ENCODE data around the gene RFX3. TPM values are rescaled to one million over a fixed set of nuclear protein-coding genes. Genes with fewer than 3 reads are reported as not detected.

Gene RFX3
- total RNA-seq, 2 experiments from 2014 or later = 11.8 to 12.5 TPM

DNA sequence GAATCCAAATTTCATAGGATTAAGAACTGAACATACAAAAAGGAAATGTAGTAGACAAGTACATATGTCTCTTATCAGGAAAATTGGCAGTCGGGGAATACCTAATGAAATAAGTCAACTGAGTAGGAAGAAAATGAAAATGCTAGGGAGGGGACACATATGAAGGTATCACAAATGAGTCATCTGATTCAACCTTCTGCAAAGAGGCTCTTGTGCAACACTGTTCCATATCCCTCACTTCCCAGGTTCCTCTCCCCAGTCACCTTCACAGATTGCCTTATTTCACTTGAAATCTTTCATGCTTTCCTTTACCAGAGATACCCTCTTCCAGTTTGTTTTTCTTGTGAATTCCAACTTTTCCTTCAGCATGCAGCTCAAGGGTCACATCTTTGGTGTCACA is 139.0 kb downstream of the RFX3 start:
- H3K4me3 Mint-ChIP-seq = no peak overlapping the region
- H3K4me1 Mint-ChIP-seq = peaks cover 20% of the 10 kb centered on the region
- H3K27ac Mint-ChIP-seq = no peak overlapping the region
- peaks cover 52% of the 10 kb centered on the region for H3K36me3 Mint-ChIP-seq (ENCODE audit: low read depth)
- peaks cover 23% of the 10 kb centered on the region for H3K9me3 Mint-ChIP-seq
- DNase-seq = no peak
- ChIA-PET CTCF (interaction anchor here (1.0 kb wide), 1 partner anchor 284 kb away, joined by 3 read pairs; no protein-coding TSS in a partner anchor), POLR2A (no interaction called here)
- H3K27me3 Mint-ChIP-seq = no peaks in the 10 kb centered on the region

DNA sequence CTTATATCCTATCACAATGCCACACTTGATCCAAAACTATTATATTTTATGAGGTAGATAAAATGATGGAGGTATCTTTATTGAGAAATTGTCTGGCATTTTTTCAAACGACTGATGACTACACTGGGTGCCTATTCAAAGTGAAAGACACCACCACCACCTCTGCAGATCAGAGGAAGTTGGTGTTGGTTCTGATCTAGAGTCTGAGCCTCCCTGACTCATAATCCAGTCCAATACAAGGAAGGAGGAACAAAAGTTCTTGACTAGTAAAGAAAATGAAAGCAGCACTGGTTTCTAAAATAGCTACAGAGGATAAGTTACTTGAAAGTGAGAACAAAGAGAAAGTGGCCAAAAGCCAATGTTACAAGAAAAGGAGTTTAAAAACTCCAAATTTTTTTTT is 139.9 kb downstream of the RFX3 start:
- H3K27ac Mint-ChIP-seq = peak overlapping the region; percentile 54
- peaks cover 45% of the 10 kb centered on the region for H3K36me3 Mint-ChIP-seq (ENCODE audit: low read depth)
- POLR2A ChIA-PET = interaction anchor here (0.7 kb wide), 1 partner anchor 1373 kb away, joined by 3 read pairs; no protein-coding TSS in a partner anchor
- peaks cover 23% of the 10 kb centered on the region for H3K9me3 Mint-ChIP-seq
- no peak overlapping the region for H3K4me3 Mint-ChIP-seq
- CTCF ChIA-PET = interaction anchor here (0.6 kb wide), 1 partner anchor 831 kb away, joined by 4 read pairs; no protein-coding TSS in a partner anchor
- peak; percentile 39 for DNase-seq
- H3K27me3 Mint-ChIP-seq = no peaks in the 10 kb centered on the region
- H3K4me1 Mint-ChIP-seq = peaks cover 20% of the 10 kb centered on the region

DNA sequence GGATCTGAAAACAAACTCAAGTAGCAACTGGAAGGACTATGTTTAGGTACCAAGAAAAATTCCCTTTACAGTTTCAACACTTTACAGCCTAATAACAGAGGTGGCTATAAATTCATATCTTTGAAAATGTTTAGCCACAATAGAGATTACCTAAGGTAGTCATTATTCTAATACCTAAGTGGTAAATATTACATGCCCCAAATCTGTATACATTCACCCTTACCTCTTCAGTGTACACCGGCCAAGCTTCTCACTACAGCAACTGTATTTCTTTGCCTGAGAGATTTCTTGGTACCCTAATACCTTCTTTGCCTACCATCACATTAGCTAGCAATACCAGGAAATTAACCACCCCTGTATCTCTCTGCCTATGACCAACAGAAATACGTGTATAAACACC is 154.0 kb downstream of the RFX3 start:
- no peak for DNase-seq

DNA sequence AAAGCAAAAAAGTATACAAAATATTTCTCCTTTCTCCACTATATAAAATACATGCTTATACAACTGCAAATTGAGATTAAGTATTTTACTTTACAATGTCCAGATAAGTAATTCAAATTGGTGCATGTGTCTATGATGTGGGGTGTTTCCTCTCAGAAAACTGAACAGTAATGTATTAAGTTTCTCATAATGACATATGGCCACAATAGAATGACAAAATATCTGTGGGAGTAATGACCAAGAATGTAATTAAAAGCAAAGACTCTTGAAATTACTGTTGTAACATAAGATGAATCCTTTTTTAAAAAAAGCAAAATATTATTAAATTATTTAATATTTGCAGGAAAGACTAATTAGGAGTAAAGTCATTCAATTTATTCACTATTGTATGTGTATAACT is 155.1 kb downstream of the RFX3 start:
- Mint-ChIP-seq H3K27ac (no peak overlapping the region), H3K9me3 (peaks cover 5% of the 10 kb centered on the region), H3K4me1 (peaks cover 3% of the 10 kb centered on the region), H3K4me3 (no peak overlapping the region), H3K27me3 (no peaks in the 10 kb centered on the region), H3K36me3 (ENCODE audit: low read depth) (peaks cover 2% of the 10 kb centered on the region)
- ChIA-PET CTCF (no interaction called here), POLR2A (no interaction called here)
- DNase-seq = no peak

More for the DNA sequence above, 154.0 kb downstream of the RFX3 start:
- no peaks in the 10 kb centered on the region for H3K27me3 Mint-ChIP-seq
- no peak overlapping the region for H3K27ac Mint-ChIP-seq
- peaks cover 2% of the 10 kb centered on the region for H3K36me3 Mint-ChIP-seq (ENCODE audit: low read depth)
- ChIA-PET CTCF (no interaction called here), POLR2A (no interaction called here)
- peaks cover 5% of the 10 kb centered on the region for H3K9me3 Mint-ChIP-seq
- no peak overlapping the region for H3K4me3 Mint-ChIP-seq
- H3K4me1 Mint-ChIP-seq = no peaks in the 10 kb centered on the region

DNA sequence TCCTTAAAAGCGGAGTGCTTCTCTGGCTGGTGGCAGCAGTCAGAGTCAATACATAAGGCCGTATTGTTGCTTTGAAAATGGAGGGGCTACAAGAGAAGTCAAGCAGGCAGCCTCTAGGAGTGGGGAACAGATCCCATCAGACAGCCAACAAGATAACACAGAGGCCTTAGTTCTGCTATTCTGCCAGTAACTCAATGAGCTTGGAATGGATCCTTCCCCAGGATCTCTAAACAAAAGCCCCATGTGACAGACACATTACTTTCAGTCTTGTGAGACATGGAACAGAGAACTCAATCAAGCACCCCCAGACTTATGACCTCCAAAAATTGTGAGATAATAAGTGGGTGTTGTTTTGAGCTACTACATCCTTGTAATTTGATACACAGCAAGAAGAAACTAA is 158.6 kb downstream of the RFX3 start:
- ChIA-PET CTCF (no interaction called here), POLR2A (no interaction called here)
- Mint-ChIP-seq H3K27me3 (no peaks in the 10 kb centered on the region), H3K4me3 (no peak overlapping the region), H3K27ac (no peak overlapping the region), H3K36me3 (ENCODE audit: low read depth) (no peaks in the 10 kb centered on the region), H3K4me1 (peaks cover 3% of the 10 kb centered on the region), H3K9me3 (peaks cover 2% of the 10 kb centered on the region)
- no peak for DNase-seq

DNA sequence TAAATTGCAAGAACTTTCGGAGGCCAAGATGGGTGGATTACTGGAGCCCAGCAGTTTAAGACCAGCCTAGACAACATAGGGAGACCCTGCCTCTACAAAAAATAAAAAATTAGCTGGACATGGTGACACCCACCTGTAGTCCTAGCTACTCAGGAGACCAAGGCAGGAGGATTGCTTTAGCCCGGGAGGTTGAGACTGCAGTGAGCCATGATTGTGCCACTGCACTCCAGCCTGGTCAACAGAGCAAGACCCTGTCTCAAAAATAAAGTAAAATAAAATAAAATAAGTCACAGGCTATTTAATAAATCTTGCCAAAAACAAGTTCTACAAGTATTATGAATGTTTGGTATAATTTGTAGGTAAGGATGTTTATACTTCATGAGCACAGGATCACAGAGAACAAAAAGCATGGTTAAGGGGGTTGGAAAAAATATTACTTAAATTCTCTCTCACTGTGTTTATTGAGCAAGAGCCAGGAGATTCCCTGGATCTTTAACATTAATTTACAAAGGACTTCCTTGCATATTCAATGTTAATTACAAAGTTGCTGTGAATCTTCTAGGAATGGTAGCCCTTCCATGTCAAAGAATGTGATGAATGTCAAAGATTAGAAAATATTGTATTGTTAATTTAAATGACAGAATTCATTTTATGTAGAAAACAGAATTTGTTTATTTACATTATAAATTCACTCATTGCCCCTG is 164.0 kb downstream of the RFX3 start:
- Mint-ChIP-seq H3K4me3 (no peak overlapping the region), H3K4me1 (peaks cover 3% of the 10 kb centered on the region), H3K36me3 (ENCODE audit: low read depth) (peaks cover 5% of the 10 kb centered on the region), H3K9me3 (peaks cover 4% of the 10 kb centered on the region), H3K27me3 (no peaks in the 10 kb centered on the region), H3K27ac (no peak overlapping the region)
- ChIA-PET CTCF (no interaction called here), POLR2A (no interaction called here)
- DNase-seq = no peak

DNA sequence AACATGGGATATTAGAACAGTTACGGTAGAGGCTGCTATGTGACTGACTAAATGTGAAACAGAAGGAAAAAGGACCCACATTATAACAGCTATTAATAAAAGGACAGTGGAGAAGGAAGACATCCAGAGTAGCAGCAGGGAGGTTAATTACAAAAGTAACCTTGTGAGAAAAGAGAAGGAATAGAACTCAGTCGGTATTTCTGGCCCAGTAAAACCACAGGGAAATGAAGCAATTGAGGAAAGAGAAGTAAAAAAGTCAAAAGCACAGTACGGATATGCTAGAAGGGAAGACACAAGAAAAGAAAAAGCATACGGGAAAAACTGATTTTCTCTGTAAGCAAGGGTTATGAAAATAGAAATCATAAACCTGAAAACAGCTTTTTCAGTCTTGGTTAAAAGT is 164.7 kb downstream of the RFX3 start:
- H3K27ac Mint-ChIP-seq = no peak overlapping the region
- peaks cover 4% of the 10 kb centered on the region for H3K9me3 Mint-ChIP-seq
- POLR2A ChIA-PET = no interaction called here
- H3K27me3 Mint-ChIP-seq = no peaks in the 10 kb centered on the region
- H3K4me3 Mint-ChIP-seq = no peak overlapping the region
- CTCF ChIA-PET = interaction anchor here (0.6 kb wide), 1 partner anchor 15 kb away, joined by 3 read pairs; no protein-coding TSS in a partner anchor
- no peaks in the 10 kb centered on the region for H3K4me1 Mint-ChIP-seq
- no peak for DNase-seq
- H3K36me3 Mint-ChIP-seq (ENCODE audit: low read depth) = peaks cover 5% of the 10 kb centered on the region

DNA sequence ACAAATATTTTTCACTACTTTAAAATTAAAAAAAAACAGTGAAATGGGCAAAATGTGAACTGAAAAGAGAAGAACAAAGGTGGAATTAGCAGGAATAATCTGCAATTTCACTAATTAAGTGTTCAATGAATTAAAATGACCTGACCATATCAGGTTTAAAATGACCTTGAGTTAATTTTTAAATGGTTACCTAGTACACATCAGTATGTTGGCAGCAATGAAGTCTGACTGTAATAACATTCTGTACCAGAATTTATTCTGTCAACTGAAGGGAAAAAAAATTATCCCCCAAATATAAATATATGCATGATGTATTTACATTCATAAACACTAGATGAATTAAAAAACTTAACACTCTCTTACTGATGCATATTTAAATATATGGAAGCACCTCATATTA is 165.6 kb downstream of the RFX3 start:
- Mint-ChIP-seq H3K27me3 (no peaks in the 10 kb centered on the region), H3K4me3 (no peak overlapping the region), H3K9me3 (peaks cover 4% of the 10 kb centered on the region), H3K36me3 (ENCODE audit: low read depth) (peaks cover 5% of the 10 kb centered on the region), H3K4me1 (no peaks in the 10 kb centered on the region), H3K27ac (no peak overlapping the region)
- ChIA-PET CTCF (no interaction called here), POLR2A (no interaction called here)
- DNase-seq = no peak

DNA sequence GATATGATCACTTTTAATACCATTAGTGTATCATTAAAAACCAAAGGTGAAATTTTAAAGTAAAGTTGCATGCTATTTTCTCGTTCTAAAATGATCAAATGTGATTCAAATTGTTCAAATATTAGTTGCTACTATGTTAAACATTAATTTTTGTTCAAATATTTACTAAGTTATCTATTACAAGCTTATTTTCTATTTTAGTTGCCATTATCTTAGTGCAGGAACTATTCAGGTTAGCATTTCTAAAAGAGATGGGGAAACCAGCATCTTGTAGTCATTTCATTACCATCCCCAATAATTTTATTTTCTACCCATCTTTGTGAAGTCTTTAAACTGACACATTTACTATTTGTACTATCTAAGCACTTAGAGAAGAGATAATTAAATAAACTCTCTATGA is 166.0 kb downstream of the RFX3 start:
- POLR2A ChIA-PET = no interaction called here

DNA sequence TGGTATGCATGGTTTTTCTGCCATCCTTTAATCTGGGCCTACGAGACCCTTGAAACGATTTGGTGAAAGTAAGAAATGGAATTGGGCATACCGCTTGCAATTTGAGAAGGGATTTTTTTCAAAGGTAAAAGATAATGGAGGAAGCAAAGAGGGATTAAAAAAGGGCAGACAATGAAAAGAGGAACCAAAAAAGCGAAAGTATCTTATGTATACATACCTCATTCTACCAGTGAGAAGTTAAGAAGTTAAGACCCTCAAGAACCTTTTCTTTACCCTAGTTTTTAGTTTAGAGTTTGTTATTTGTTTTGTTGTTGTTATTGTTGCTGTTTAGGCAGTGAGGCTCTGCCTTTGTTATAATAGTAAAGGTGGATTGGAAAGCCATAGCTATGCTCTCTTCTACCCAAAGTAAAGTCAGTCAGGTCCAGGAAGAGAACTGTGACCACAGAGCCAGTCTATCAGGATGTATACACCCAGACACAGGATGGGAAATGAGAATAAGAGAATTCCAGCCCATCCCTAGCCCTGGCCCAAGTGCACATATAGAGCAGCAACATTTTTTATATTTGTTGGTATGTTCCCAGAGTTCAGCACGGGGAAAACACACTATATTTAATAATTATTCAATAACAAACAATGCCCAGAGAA is 166.6 kb downstream of the RFX3 start:
- Mint-ChIP-seq H3K9me3 (peaks cover 5% of the 10 kb centered on the region), H3K27me3 (no peaks in the 10 kb centered on the region), H3K4me1 (no peaks in the 10 kb centered on the region), H3K27ac (no peak overlapping the region), H3K36me3 (ENCODE audit: low read depth) (peaks cover 6% of the 10 kb centered on the region), H3K4me3 (no peak overlapping the region)
- ChIA-PET CTCF (no interaction called here), POLR2A (no interaction called here)
- DNase-seq = no peak

More for the DNA sequence above, 166.0 kb downstream of the RFX3 start:
- no peak overlapping the region for H3K27ac Mint-ChIP-seq
- no peak for DNase-seq
- H3K9me3 Mint-ChIP-seq = peaks cover 4% of the 10 kb centered on the region
- no peak overlapping the region for H3K4me3 Mint-ChIP-seq
- CTCF ChIA-PET = no interaction called here
- no peaks in the 10 kb centered on the region for H3K4me1 Mint-ChIP-seq
- peaks cover 6% of the 10 kb centered on the region for H3K36me3 Mint-ChIP-seq (ENCODE audit: low read depth)
- no peaks in the 10 kb centered on the region for H3K27me3 Mint-ChIP-seq

DNA sequence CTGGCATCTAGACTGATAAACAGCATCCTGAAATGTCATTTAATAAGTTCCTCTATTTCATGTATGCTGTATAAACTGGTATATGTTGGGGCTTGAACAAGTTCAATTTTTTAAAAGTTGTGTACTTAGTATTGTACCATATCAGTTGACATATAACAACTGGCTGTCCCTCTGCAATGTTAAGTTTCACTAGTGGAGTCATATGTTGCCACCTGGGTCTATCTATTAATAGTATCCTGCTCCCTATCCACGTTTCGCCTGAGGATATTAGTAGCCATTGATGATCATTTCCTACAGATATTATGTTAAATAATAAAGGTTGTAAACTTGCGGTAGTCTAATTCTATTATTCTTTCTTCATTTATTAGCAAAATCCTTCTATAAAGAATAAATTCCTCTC is 177.6 kb downstream of the RFX3 start:
- peaks cover 6% of the 10 kb centered on the region for H3K9me3 Mint-ChIP-seq
- no peak overlapping the region for H3K27ac Mint-ChIP-seq
- DNase-seq = no peak
- POLR2A ChIA-PET = no interaction called here
- H3K27me3 Mint-ChIP-seq = no peaks in the 10 kb centered on the region
- peaks cover 4% of the 10 kb centered on the region for H3K36me3 Mint-ChIP-seq (ENCODE audit: low read depth)
- CTCF ChIA-PET = no interaction called here
- H3K4me1 Mint-ChIP-seq = no peaks in the 10 kb centered on the region
- no peak overlapping the region for H3K4me3 Mint-ChIP-seq

DNA sequence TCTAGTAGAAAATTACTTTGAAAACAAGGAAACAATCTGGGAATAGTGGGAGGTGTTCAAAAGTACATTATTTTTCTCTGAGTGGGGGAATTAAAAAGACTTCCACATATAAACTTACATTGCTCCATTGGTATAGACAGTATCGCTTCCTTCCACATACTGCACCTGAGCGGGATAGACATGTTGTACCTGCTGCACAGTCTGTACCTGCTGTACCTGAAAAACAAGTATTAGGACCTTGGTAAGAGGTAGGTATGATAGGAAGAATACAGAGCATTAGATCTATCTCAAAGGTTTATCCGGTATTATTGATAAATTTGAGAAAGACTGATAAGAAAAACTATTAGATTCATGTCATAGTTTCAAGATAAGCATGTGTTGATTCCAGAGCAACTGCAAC is 179.3 kb downstream of the RFX3 start:
- no peak for DNase-seq
- no peaks in the 10 kb centered on the region for H3K27me3 Mint-ChIP-seq
- peaks cover 2% of the 10 kb centered on the region for H3K9me3 Mint-ChIP-seq
- POLR2A ChIA-PET = no interaction called here
- no peak overlapping the region for H3K4me3 Mint-ChIP-seq
- H3K4me1 Mint-ChIP-seq = no peaks in the 10 kb centered on the region
- no peak overlapping the region for H3K27ac Mint-ChIP-seq
- CTCF ChIA-PET = interaction anchor here (1.2 kb wide), 1 partner anchor 120 kb away, joined by 3 read pairs; no protein-coding TSS in a partner anchor
- H3K36me3 Mint-ChIP-seq (ENCODE audit: low read depth) = no peaks in the 10 kb centered on the region

DNA sequence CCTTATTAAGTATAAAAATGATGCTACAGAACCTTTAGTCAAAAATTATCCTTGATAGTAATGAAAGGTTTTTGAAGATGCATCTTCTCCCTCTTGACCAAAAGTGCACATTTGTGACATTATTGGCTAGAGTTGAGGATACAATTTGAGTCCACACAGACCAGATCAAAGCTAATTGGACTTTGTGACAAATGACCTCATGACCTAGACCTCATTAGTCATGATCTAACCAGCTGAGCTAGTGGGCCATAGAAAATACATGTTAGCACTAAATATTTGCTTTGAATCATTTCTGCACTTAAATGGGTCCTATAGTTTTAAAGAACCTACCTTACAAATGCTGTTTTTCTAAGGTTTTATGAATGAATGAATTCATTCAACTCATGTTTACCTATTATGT is 182.1 kb downstream of the RFX3 start:
- H3K4me1 Mint-ChIP-seq = no peaks in the 10 kb centered on the region
- no peak overlapping the region for H3K27ac Mint-ChIP-seq
- no peaks in the 10 kb centered on the region for H3K27me3 Mint-ChIP-seq
- no peaks in the 10 kb centered on the region for H3K9me3 Mint-ChIP-seq
- POLR2A ChIA-PET = no interaction called here
- H3K36me3 Mint-ChIP-seq (ENCODE audit: low read depth) = no peaks in the 10 kb centered on the region
- DNase-seq = no peak
- no peak overlapping the region for H3K4me3 Mint-ChIP-seq
- CTCF ChIA-PET = no interaction called here

Data from activated CD4-positive, alpha-beta T cell treated with anti-CD3 and anti-CD28 coated beads, Interleukin-2, amount 10 ng/mL, durations not matched to agents 7 days and 5 days (primary cell).